Measurements from ENCODE around the gene SLC9A3.

SLC9A3 gene

GRCh38 chr5:438481-438981 lies 85.7 kb downstream of the SLC9A3 start:
- Histone ChIP-seq H3K27ac (ENCODE audit: low read depth, low read length) (no peak overlapping the region), H2AFZ (ENCODE audit: low read length, unreplicated experiment) (no peak overlapping the region), H3K4me1 (ENCODE audit: control insufficient read depth, insufficient read depth, low read length, unreplicated experiment) (peaks cover 6% of the 10 kb centered on the region), H3K79me2 (ENCODE audit: control insufficient read depth, insufficient read depth, low read length, unreplicated experiment) (peaks cover 18% of the 10 kb centered on the region), H3K36me3 (ENCODE audit: insufficient read depth, low read length) (no peaks in the 10 kb centered on the region), H3K27me3 (ENCODE audit: insufficient read depth, low read length) (no peaks in the 10 kb centered on the region), H3K4me3 (ENCODE audit: low read depth, low read length) (no peak overlapping the region)

GRCh38 chr5:437281-437771 lies 86.9 kb downstream of the SLC9A3 start:
- Histone ChIP-seq H3K27ac (ENCODE audit: low read depth, low read length) (no peak overlapping the region), H3K4me3 (ENCODE audit: low read depth, low read length) (no peak overlapping the region), H3K79me2 (ENCODE audit: control insufficient read depth, insufficient read depth, low read length, unreplicated experiment) (peaks cover 8% of the 10 kb centered on the region), H3K27me3 (ENCODE audit: insufficient read depth, low read length) (no peaks in the 10 kb centered on the region), H2AFZ (ENCODE audit: low read length, unreplicated experiment) (no peak overlapping the region), H3K36me3 (ENCODE audit: insufficient read depth, low read length) (no peaks in the 10 kb centered on the region), H3K4me1 (ENCODE audit: control insufficient read depth, insufficient read depth, low read length, unreplicated experiment) (peaks cover 6% of the 10 kb centered on the region)

- H3K27ac ChIP-seq (ENCODE audit: low read depth, low read length): no peak overlapping the region
- H3K79me2 ChIP-seq (ENCODE audit: control insufficient read depth, insufficient read depth, low read length, unreplicated experiment): peaks cover 1% of the 10 kb centered on the region
- no peaks in the 10 kb centered on the region for H3K27me3 ChIP-seq (ENCODE audit: insufficient read depth, low read length)
- no peak overlapping the region for H3K4me3 ChIP-seq (ENCODE audit: low read depth, low read length)
- H2AFZ ChIP-seq (ENCODE audit: low read length, unreplicated experiment): no peak overlapping the region
- H3K4me1 ChIP-seq (ENCODE audit: control insufficient read depth, insufficient read depth, low read length, unreplicated experiment): peaks cover under 1% of the 10 kb centered on the region
- no peaks in the 10 kb centered on the region for H3K36me3 ChIP-seq (ENCODE audit: insufficient read depth, low read length)
Observed at GRCh38 chr5:436641-436975, 87.6 kb downstream of the SLC9A3 start.

GRCh38 chr5:435961-436640 lies 88.1 kb downstream of the SLC9A3 start:
- Histone ChIP-seq H3K79me2 (ENCODE audit: control insufficient read depth, insufficient read depth, low read length, unreplicated experiment) (no peaks in the 10 kb centered on the region), H3K4me1 (ENCODE audit: control insufficient read depth, insufficient read depth, low read length, unreplicated experiment) (no peaks in the 10 kb centered on the region), H3K27me3 (ENCODE audit: insufficient read depth, low read length) (no peaks in the 10 kb centered on the region), H3K4me3 (ENCODE audit: low read depth, low read length) (no peak overlapping the region), H3K27ac (ENCODE audit: low read depth, low read length) (no peak overlapping the region), H3K36me3 (ENCODE audit: insufficient read depth, low read length) (no peaks in the 10 kb centered on the region), H2AFZ (ENCODE audit: low read length, unreplicated experiment) (no peak overlapping the region)

GRCh38 chr5:435156-435790 lies 89.0 kb downstream of the SLC9A3 start:
- Histone ChIP-seq H3K27me3 (ENCODE audit: insufficient read depth, low read length) (no peaks in the 10 kb centered on the region), H2AFZ (ENCODE audit: low read length, unreplicated experiment) (no peak overlapping the region), H3K4me1 (ENCODE audit: control insufficient read depth, insufficient read depth, low read length, unreplicated experiment) (peaks cover 4% of the 10 kb centered on the region)

GRCh38 chr5:434443-435146 lies 89.7 kb downstream of the SLC9A3 start:
- no peak overlapping the region for H3K4me3 ChIP-seq (ENCODE audit: low read depth, low read length)
- H3K4me1 ChIP-seq (ENCODE audit: control insufficient read depth, insufficient read depth, low read length, unreplicated experiment): peaks cover 11% of the 10 kb centered on the region
- no peaks in the 10 kb centered on the region for H3K79me2 ChIP-seq (ENCODE audit: control insufficient read depth, insufficient read depth, low read length, unreplicated experiment)
- no peaks in the 10 kb centered on the region for H3K36me3 ChIP-seq (ENCODE audit: insufficient read depth, low read length)
- no peaks in the 10 kb centered on the region for H3K27me3 ChIP-seq (ENCODE audit: insufficient read depth, low read length)
- no peak overlapping the region for H3K27ac ChIP-seq (ENCODE audit: low read depth, low read length)
- no peak overlapping the region for H2AFZ ChIP-seq (ENCODE audit: low read length, unreplicated experiment)

More at GRCh38 chr5:435156-435790, 89.0 kb downstream of the SLC9A3 start:
- no peaks in the 10 kb centered on the region for H3K36me3 ChIP-seq (ENCODE audit: insufficient read depth, low read length)
- H3K4me3 ChIP-seq (ENCODE audit: low read depth, low read length): no peak overlapping the region
- H3K27ac ChIP-seq (ENCODE audit: low read depth, low read length): no peak overlapping the region
- no peaks in the 10 kb centered on the region for H3K79me2 ChIP-seq (ENCODE audit: control insufficient read depth, insufficient read depth, low read length, unreplicated experiment)

GRCh38 chr5:433836-434235 lies 90.4 kb downstream of the SLC9A3 start:
- no peak overlapping the region for H2AFZ ChIP-seq (ENCODE audit: low read length, unreplicated experiment)
- H3K4me3 ChIP-seq (ENCODE audit: low read depth, low read length): no peak overlapping the region
- no peaks in the 10 kb centered on the region for H3K27me3 ChIP-seq (ENCODE audit: insufficient read depth, low read length)
- H3K4me1 ChIP-seq (ENCODE audit: control insufficient read depth, insufficient read depth, low read length, unreplicated experiment): peaks cover 14% of the 10 kb centered on the region
- no peaks in the 10 kb centered on the region for H3K36me3 ChIP-seq (ENCODE audit: insufficient read depth, low read length)
- H3K27ac ChIP-seq (ENCODE audit: low read depth, low read length): no peak overlapping the region
- no peaks in the 10 kb centered on the region for H3K79me2 ChIP-seq (ENCODE audit: control insufficient read depth, insufficient read depth, low read length, unreplicated experiment)

- no peak overlapping the region for H3K27ac ChIP-seq (ENCODE audit: low read depth, low read length)
- H2AFZ ChIP-seq (ENCODE audit: low read length, unreplicated experiment): no peak overlapping the region
- H3K36me3 ChIP-seq (ENCODE audit: insufficient read depth, low read length): 0 out of 2 replicates have a peak, but pooled peaks cover under 1% of the 10 kb centered on the region
Observed at GRCh38 chr5:432928-433791, 91.1 kb downstream of the SLC9A3 start.

GRCh38 chr5:432201-432927 lies 91.9 kb downstream of the SLC9A3 start:
- Histone ChIP-seq H3K36me3 (ENCODE audit: insufficient read depth, low read length) (peaks cover 6% of the 10 kb centered on the region; the same call in 1 of the 2 replicates), H3K27me3 (ENCODE audit: insufficient read depth, low read length) (no peaks in the 10 kb centered on the region), H3K79me2 (ENCODE audit: control insufficient read depth, insufficient read depth, low read length, unreplicated experiment) (no peaks in the 10 kb centered on the region), H3K27ac (ENCODE audit: low read depth, low read length) (no peak overlapping the region), H2AFZ (ENCODE audit: low read length, unreplicated experiment) (no peak overlapping the region), H3K4me3 (ENCODE audit: low read depth, low read length) (no peak overlapping the region), H3K4me1 (ENCODE audit: control insufficient read depth, insufficient read depth, low read length, unreplicated experiment) (peaks cover 14% of the 10 kb centered on the region)

More at GRCh38 chr5:432928-433791, 91.1 kb downstream of the SLC9A3 start:
- Histone ChIP-seq H3K79me2 (ENCODE audit: control insufficient read depth, insufficient read depth, low read length, unreplicated experiment) (no peaks in the 10 kb centered on the region), H3K4me3 (ENCODE audit: low read depth, low read length) (no peak overlapping the region), H3K27me3 (ENCODE audit: insufficient read depth, low read length) (no peaks in the 10 kb centered on the region), H3K4me1 (ENCODE audit: control insufficient read depth, insufficient read depth, low read length, unreplicated experiment) (peaks cover 14% of the 10 kb centered on the region)
